ENCODE results near the gene PRR5.
A peak's percentile ranks its signal among the peaks of the same experiment; 100 is the strongest.
"Not testable (repeated sequence)": the region's sequence is repeated elsewhere in the genome, so short reads cannot be mapped to it uniquely, and the experiment has no call there.

Gene PRR5

GRCh38 chr22:44676066-44676440 lies 26.0 kb upstream of the PRR5 start:
- not testable (repeated sequence) for ATAC-seq

GRCh38 chr22:44676441-44677352 lies 25.3 kb upstream of the PRR5 start:
- peak; percentile 12 to 24 for ATAC-seq

- peak; percentile 37 to 58 for ATAC-seq
These were observed 24.6 kb upstream of the PRR5 start for GRCh38 chr22:44677353-44677840.

DNA sequence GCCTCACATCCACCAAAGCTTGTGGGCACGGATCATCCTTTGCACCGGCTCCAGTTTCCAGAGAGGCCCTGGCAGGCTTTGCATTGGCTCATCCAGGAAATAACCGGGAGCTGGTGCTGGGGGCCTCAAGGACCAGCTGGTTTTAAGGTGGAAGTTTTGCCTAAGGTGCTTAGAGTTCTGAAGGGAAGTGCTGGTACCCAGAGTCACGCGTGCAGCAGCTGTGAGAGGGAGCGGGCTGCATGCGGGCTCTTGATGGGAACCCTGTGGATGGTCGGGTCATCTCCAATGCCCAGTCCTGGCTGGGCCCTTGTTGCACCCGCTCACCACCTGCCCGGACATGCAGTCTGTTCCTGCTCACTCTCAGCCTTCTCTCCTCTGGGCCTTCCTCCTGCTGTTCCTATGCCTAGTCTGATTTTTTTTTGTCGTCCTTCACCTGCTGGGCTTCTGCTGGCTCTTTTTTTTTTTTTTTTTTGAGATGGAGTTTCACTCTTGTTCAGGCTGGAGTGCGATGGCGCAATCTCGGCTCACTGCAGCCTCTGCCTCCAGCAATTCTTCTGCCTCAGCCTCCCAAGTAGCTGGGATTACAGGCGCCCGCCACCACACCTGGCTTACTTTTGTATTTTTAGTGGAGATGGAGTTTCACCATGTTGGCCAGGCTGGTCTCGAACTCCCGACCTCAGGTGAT lies 24.0 kb upstream of the PRR5 start:
- ATAC-seq, result no peak

DNA sequence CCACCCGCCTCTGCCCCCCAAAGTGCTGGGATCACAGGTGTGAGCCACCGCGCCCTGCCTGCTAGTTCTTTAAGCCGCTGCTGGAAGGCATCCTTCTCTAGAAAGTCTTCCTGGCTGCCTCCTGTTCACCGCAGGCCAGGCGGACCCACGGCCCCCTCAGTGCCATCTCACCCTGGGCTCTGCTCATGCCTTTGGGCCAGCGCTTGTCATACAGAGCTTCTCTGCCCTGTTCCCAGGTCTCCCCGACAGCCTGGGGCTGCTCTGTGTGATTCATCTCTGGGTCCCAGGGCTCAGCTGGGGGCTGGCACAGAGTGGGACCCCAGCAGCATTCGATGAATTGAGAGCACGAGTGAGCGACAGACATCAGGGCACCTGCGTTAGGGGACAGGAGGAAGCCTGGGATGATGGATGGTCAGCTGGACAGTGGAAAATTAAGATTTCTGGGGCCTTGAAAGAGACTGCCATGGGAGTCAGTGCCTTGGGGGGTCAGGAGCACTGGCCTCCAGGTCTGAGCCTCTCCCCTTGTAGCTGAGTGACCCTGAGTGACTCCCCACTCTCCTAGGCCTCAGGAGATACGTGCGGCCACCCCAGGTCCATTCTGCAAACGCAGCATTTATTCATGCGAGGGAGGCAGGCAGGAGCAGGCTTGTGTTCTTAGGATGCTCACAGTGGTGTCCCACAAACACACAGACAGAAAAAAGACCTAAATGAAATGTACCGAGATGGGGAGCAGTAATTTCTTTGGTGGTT lies 23.3 kb upstream of the PRR5 start:
- ATAC-seq, result no peak

DNA sequence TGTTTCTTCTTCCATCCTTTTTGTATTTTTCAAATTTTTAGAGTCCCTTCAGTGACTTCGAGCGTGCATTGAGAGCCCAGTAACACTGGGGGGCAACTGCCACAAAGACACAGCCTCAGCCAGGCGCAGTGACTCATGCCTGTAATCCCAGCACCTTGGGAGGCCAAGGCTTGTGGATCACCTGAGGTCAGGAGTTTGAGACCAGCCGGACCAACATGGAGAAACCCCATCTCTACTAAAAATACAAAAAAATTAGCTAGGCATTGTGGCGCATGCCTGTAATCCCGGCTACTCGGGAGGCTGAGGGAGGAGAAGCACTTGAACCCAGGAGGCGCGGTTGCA lies 22.7 kb upstream of the PRR5 start:
- ATAC-seq, result not testable (repeated sequence)

DNA sequence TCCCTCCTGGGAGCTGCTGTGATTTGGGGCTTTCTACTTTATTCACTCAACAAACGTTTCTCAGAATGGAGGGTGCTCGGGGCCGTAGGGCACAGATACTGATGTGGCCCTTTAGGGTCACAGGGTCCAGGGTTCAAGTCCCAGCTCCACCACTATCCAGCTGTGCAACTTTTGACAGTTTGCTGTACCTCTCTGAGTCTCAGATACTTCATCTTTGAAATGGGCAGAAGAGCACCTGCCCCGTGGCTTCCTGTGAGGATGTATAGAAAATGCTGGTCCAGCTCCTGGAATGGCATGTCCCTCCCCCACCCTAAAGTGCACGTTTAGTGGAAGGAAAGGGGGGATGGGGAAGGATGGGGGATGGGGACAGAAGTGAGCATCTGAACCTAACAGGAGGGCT lies 21.9 kb upstream of the PRR5 start:
- ATAC-seq, result no peak

DNA sequence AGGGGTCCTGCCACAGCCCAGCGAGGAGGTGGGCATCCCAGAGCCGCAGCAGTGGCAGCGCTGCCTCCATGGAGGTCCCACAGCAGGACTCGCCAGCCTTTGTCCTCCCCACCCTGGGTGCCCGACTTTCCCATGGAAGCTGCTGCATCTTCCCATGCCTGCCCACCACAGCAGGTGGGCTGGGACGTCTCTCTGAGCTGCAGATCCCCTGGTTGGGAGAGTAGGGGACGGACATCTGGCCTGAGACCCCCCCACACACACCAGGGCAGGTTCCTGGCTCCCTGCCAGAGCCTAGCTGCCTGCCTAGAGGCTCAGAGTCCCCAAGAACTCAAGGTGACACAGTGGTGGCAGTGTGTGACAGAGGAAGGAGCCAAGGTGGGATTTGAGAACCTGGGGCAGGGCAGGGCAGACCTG lies 21.5 kb upstream of the PRR5 start:
- no peak for ATAC-seq

DNA sequence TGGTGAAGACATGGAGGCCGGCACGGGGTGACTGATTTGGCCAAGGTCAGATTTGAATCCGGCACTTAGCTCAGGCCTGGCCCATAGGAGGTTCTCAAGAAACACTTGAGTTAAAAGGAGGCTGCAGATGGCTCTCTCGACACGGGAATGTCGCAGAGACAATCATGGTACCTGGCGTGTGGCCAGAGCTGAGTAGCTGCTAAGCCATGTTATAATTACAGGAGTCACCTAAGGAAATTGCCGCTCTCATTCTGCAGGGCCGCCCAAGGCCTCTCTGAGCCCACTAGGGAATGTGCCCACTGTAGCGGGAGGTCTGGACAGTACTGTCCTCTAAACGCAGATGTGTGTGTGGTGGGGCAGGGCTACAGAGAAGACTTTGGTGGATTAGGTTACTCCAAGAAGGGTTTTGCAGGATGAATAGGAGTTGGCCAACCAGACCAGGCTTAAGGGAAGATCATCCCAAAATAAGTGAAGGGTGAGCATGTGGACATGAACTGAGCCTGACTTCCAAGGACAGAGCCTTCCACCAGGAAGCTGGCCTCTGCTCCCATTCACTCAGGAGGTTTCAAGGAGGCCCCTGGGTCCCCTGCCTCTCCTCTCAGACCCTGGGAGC lies 19.3 kb upstream of the PRR5 start:
- no peak for ATAC-seq

GRCh38 chr22:44683237-44683636 lies 18.8 kb upstream of the PRR5 start:
- ATAC-seq, result peak in 1 of 2 donors; percentile 3

DNA sequence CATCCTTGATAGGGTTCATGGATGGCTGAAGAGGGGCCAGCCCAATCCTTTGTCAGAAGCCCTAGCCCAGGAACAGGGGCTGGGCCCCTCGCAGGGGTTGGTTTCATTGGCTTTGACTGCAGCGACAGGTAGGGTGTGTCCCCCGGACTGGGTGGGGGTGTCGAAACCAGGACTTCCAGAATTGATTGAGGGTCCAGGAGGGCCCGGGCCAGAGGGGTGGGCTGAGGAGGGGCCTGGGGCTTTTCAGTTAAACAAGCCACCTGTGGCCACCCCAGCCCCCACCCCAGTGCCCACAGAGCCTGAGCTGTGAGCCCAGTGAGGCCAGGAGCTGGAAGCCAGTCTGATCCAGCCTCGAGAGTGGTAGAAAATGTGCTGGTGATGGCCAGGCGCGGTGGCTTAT lies 18.1 kb upstream of the PRR5 start:
- ATAC-seq, result no peak

DNA sequence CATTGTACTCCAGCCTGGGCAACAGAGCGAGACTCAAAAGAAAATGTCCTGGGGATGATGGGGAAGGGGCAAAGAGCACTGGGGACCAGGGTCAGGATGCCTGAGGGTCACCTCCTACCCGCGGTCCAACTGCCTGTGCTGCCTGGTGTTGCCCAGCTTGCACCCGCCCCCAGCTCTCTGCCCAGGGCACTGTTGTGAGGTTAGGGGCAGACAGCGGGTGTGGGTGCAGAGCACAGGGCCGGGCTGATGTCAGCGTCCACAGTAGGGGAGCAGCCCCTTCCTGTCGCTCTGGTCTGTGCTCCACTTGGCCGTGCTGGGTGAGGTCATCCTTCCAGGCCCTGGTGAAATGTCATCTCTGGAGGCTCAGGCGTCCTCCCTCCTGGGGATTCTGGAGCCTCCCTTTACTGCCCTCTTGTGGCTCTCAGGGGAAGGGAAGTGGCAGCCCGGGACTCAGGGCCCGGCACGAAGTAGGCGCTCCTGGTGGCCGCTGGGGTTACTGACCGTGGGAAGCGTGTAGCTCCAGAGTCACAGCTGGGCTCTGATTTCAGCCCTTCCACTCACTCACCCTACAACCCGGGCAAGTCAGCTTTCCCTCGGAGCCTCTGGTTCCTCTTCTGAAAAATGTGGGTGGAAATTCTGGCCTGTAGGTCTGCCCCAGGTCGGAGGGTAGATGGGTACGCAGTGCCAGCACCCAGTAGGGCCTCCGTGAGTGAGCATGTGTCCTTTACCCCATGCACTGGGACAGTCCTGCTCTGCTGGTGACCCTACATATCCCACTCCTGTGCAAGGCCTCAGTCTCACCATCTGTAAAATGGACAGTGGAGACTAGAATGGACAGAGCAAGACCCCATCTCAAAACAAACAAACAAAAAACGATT lies 17.3 kb upstream of the PRR5 start:
- peak; percentile 79 to 82 for ATAC-seq

DNA sequence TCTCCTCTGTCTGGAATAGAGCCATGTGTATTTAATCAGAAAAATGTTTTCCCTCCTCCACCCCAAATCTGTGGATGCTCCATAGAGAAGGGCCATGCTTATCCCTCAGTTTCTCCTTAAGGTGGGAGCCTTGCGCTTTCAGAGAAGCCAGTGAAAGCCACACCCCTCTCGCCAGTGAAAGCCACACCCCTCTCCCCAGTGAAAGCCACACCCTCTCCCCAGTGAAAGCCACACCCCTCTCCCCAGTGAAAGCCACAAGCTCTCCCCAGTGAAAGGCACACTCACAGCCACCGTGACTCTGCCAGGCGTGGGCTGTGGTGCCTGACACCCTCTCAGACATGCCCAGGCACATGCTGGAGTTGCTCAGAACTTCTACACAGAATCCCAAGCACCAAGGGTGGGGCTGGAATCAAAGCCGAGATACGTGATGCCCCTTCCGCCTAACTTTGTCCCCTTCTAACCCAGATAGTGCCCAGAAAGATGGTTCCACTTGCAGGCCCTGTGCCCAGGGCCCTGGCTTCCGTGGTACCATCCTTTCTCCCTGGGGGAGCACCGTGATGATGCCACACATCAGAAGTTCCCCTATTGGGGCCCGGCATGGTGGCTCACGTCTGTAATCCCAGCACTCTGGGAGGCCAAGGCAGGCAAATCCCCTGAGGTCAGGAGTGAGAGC lies 16.5 kb upstream of the PRR5 start:
- ATAC-seq, result peak; percentile 92 to 93

DNA sequence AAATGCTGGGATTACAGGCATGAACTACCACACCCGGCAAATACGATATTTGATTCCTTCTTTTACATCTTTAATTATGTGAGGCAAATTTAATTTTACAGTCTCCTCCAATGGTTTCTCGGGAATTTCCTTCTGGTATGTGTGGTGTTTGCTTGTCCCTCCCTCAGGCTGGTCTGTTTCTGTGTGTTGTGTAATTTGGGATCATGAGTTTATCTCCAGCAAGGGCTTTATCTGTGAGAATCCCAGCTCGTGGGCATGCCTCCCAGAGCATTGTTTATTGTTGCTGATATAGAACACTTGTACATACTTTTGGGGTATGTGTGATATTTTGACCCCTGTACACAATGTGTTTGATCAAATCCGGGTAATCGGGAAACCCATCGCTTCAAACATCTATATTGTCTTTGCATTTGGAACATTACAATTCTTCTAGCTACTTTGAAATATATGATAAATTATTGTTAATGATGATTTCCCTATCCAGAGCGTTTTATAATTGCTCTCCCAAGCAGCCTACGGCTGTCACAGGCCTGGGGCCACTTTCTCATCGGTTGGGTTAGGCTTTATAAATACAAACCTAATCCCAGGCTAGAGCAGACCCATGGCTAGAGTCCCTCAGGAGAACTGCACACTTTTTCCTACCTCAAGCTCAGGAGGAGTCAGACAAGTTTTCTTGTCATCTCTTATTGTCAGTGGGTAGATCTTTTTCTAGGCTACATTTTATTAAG lies 15.0 kb upstream of the PRR5 start:
- ATAC-seq, result no peak

- ATAC-seq, result no peak
These were observed 12.8 kb upstream of the PRR5 start for GRCh38 chr22:44689173-44689572.

GRCh38 chr22:44689915-44690524 lies 12.0 kb upstream of the PRR5 start:
- no peak for ATAC-seq

DNA sequence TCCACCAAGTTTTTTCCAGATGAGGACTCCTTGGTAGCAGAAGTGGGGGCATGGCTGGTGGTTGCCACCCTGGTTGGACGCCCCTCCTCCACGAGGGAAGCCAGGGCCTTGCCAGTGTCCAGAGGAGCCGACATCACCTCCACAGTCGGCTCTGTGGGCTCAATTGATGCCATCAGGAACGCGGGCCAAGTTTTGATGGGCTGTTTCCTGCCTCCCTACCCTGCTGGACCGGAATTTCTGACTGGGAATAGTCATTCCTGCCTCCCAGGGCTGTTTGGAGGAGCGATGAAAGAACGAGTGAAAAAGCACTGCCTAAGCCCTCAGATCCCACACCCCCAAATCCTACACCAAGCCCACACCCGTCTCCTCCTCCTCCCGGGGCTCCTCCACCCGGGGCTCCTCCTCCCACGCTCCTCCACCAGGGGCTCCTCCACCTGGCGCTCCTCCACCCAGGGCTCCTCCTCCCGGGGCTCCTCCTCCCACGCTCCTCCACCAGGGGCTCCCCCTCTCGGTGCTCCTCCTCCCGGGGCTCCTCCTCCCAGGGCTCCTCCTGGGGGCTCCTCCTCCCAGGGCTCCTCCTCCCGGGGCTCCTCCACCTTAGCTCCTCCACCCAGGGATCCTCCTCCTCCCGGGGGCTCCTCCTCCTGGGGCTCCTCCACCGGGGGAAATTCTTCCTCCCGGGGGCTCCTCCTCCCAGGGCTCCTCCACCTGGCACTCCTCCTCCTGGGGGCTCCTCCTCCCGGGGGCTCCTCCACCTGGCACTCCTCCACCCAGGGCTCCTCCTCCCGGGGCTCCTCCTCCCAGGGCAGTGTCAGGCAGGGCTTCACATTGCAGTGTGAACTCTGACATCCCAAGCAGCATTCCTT lies 10.0 kb upstream of the PRR5 start:
- ATAC-seq, result no peak

DNA sequence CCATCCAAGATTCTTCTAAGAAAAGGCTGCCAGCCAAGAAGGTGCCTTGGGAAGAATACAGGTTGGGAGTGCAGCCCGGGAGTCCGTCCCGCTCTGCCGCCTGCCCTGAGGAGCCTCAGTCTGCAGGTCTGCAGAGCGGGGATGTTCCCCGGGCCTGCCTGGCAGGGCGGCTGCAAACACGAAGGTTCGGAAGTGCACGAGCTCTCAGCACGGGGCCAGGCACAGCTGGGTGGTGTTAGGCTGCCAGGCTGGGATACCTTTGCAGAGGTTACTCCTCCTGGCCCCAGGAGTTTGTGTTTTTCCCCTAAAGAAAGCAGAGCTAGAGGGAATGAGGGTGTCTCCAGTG lies 9.4 kb upstream of the PRR5 start:
- no peak for ATAC-seq

DNA sequence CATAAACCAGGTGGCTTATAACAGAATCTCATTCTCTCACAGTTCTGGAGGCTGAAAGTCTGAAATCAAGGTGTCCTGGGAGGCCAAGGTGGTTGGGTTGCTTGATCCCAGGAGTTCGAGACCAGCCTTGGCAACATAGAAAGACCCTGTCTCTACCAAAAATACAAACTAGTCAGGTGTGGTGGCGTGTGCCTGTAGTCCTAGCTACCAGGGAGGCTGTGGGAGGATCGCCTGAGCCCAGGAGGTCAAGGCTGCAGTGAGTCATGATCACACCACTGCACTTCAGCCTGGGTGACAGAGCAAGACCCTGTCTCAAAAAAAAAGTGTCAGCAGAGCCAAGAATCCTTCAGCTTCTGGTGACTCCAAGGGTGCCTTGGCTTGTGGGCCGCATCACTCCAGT lies 8.9 kb upstream of the PRR5 start:
- ATAC-seq, result no peak
